ENCODE measurements around the gene PDE4D. TPM values are rescaled to one million over a fixed set of nuclear protein-coding genes. Genes with fewer than 3 reads are reported as not detected.
A peak's percentile ranks its signal among the peaks of the same experiment; 100 is the strongest.

Gene PDE4D
- total RNA-seq: 219 TPM

DNA sequence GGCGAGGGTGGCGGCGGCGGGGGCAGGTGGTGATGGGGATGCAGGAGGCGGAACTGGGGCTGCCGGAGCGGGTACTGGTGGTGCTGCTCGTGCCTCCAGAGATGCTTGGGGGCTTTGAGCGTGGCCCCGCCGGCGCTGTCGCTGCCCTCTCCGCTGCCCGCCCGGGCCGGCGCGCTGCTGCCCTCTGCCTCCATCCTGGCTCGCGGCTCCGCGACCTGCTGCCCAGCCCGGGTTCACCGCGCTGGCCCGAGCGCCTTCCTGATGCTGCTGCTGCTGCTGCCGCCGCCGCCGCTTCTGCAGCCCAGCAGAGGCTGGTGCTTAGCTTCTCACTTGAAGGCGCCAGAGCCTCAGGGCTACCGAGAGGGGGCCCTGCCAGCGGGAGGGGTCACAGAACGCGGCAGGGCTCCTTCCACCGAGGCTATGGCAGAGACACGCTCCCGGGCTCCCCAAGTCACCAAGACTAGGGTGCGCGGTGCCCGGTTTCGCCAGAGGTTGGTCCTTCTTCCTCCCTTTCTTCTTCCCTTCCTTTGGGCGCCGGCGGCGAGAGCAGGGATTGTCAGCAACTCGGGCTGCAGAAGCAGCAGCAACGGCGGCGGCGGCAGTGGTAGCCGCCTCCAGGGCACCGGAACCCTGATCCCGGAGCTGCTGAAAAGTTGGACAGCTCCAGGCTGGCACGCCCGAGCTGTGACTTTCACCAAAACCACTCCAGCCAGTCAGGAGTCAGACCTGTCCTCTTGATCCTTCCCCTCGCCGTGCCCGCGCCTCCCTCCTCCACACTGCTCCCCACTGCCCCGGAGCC, at the start of gene PDE4D:
Gene PDE4D (minus strand): TSS at position 298 of the 799 bp plus-strand sequence.
- DNase-seq: peak; percentile 41

DNA sequence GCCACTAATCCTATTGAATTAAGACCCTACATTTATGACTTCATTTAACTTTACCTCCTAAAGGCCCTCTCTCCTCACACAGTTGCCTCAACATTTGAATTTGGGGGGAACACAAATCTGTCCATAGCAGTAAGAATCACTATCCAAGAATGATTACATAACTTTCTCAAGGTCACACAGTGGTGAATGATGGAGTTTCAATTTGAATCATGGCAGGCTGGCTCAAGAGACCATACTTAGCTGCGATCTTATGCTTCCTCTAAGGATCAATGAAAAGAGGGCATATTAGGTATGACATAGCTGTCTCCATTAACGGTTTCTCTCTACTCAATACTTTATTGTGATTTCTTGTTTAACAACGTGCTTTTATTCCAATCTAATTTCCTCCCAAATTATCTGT, 44.1 kb upstream of the PDE4D start:
- no peak for DNase-seq

- DNase-seq: no peak
Observed at GRCh38 chr5:59923465-59923864, 29.9 kb upstream of the PDE4D start.

GRCh38 chr5:59922220-59922619, 28.7 kb upstream of the PDE4D start:
- DNase-seq: no peak

- no peak for DNase-seq
Observed at GRCh38 chr5:59921816-59922215, 28.3 kb upstream of the PDE4D start.

DNA sequence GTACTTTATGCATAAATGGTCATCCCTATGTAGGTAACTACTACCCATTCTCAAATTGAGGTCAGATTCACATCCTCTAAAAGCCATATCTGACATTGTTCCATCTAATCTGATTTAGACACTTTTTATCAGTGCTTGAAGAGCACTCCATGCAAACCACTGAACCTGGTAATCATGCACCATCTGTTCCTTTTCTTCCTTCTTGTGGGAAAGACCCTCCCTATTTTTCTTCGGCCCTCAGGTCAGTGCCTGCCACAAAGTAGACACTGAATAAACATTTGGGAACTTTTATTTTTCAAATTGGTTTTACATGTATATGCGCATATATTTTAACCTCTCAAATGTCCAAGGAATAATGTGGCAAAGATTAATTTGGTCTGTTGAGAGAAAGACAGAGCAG, 26.0 kb upstream of the PDE4D start:
- DNase-seq: no peak

DNA sequence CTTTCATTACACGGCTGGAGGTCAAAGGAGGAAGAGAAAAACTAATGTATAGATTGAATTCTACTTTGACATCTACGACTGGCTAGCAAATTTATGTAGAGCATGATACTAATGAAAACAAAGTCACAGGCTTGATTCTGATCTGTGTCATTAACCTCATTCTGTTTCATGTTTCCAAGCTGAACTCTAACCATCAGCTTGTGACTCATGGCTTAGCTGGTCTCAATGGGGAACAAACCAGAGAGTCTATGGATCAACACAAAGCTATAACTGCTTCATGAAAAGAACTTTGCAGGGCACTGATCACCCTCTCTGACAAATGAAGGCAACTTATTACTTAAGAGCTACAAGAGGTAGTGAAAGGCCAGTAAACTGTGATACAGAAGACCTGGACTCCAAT, 23.6 kb upstream of the PDE4D start:
- DNase-seq: no peak

GRCh38 chr5:59905188-59905587, 11.7 kb upstream of the PDE4D start:
- no peak for DNase-seq

- no peak for DNase-seq
Observed at GRCh38 chr5:59897075-59897474, 3.5 kb upstream of the PDE4D start.

- peak; percentile 45 for DNase-seq
Observed at GRCh38 chr5:59891962-59892643, 1.4 kb downstream of the PDE4D start.

DNA sequence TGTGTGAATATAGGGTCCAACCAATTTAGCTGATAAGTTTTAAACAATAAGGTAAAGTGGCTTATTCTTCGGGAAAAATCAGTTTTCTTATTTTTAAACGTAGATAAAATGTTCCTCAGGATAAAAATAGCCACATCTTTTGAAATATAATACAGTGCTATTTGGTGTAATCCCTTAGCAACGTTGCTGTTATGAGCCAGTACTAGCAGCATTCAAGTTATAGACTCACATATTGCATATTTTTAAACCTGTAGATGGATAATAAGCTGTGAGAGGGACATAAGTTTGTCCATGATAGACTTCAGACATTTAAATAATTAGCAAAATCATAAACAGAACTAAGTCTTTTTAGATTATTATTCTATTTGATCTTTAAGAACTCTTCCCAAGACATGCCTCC, 6.3 kb downstream of the PDE4D start:
- no peak for DNase-seq

- no peak for DNase-seq
Observed at GRCh38 chr5:59874675-59875074, 18.9 kb downstream of the PDE4D start.

GRCh38 chr5:59873113-59873512, 20.4 kb downstream of the PDE4D start:
- DNase-seq: peak; percentile 9

GRCh38 chr5:59866661-59867060, 26.9 kb downstream of the PDE4D start:
- DNase-seq: no peak

DNA sequence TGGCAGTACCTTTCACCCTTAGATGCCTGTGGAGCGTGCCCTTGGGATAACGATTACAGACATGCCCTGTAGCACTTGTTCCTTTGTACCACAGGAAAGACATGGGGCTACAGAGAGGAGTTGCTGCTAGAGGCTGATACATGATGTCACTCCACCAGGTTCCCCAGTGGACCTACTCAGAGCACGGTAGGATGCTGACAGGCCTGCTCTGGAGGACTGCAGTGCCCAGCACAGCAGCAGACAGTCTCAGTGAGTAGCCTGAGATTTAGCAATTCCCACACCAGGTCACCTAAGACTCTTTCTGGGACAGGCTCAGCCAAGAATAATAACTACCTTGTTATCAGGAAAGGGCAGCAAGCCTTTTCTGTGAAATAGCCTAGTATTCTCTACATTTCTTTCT, 28.8 kb downstream of the PDE4D start:
- no peak for DNase-seq

GRCh38 chr5:59863777-59864176, 29.7 kb downstream of the PDE4D start:
- DNase-seq: peak; percentile 2

GRCh38 chr5:59856358-59856757, 37.2 kb downstream of the PDE4D start:
- DNase-seq: no peak

DNA sequence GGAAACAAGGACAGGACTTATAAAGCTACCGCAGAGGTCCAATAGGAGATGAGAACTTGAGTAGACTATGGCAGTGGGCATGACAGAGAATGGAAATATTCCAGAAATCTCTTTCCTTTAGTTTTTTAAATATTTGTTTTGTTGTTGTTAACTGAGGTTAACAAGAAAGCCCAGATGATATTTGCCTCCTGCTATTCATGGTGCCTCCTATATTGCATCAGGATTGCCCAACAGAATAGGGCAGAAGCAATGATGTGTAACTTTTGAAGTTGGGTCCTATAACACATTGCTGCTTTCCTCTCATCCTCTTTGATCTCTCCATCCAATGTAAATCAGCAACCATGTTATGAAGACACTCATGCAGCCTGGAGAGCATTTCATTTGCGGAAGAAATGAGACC, 42.8 kb downstream of the PDE4D start:
- DNase-seq: no peak

DNA sequence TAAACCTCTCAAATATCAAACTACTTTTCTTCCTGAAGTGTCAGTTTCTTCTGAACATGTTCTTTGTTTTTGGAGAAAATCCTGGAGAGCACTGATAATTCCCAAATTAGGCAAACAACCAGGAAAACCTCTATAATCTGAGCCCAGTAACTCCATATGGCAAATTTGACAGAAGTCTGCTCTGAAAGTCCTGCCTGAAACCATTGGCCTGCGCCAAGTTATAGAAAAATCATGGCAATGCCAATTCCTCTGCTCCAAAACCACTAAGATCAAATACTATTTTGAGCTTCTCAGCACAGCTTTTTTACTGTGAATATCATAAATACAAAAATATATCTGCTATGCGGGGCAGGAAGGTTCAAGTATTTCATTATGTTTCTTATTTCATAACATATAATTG, 45.9 kb downstream of the PDE4D start:
- no peak for DNase-seq

DNA sequence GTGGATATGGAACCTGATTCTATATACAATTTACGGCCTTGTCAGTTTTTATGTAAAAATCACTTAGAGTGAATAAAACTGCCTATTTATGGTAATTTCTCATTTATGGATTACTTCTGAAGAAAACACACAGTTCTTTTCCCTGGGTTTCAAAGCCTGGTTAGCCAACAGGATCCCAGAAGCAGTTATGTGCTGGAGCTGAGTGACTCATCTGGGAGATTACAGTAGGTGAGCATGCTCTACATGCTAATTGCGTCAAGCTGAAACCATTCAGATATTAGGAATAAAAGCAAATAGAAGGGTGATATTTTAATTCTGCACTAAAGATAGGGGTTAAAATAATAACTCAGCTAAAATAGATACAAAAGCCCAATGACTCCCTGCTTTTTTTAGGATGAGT, 47.8 kb downstream of the PDE4D start:
- no peak for DNase-seq

DNA sequence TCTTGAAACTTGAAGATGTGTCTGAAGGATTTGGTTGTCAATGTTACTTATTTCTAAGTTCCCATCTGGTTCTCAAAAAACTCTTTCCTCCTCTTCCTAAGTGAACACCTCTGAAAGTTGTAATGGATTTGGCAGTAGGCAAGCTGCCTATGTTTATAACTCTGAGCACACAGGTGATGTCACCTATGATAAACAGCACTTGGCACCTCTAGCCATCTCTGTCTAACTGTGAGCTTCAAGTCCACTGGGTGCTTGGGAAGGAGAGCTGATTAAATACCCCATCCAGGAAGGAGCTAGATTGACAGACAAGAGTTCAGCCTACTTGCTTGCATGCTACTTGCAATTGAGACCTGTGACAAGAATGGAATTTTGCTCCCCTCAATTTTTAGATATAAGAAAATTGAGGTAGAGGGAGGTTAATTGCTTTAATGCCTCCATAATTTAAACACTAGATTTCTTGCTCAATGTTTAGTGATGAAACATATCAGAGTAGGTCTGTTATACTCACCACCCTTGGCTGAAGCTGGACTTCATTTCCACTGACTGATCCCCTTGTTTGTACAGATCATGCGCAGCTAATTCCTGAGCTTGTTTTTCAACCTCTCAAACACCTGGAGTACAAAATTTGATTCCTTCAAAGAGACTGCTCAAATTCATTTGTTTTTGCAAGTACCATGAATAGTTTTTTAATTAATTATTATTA, 49.9 kb downstream of the PDE4D start:
- DNase-seq: no peak

DNA sequence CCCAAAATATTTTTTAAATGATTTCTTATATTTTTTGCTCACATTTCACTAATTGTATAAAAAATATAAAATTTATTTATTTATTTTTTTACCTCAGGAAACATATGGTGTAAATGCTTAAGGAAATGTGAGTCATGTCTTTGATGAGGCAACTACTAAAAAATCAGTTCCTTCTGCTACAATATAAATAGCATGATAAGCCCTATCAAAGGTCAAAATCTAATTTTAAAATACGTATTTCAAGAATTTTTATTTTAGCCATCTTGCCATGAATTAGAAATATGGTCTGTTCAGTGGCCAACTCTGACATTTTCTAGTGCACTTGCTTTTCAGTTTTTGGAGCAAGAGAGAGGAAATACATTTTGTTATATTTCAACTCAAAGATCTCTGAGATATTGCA, 50.5 kb downstream of the PDE4D start:
- DNase-seq: no peak

GRCh38 chr5:59840200-59840601, 53.3 kb downstream of the PDE4D start:
- no peak for DNase-seq

Data from occipital lobe (tissue), 2 donors.